K562 (cell line): ENCODE measurements around the gene ASB7. TPM values are rescaled to one million over a fixed set of nuclear protein-coding genes. Genes with fewer than 3 reads are reported as not detected.

Experiments used
- ATAC-seq: fragments of 200-7000 bp; cut with Tn5 transposase; 3 replicates; pipeline ENCODE4 v1.9.1; 2020; ENCODE audit warnings: moderate library complexity
- BruUV-seq: library from RNA; stranded (reverse); fragments of 400-500 nt; replicated peaks from 2 replicates; lab custom pipeline; 2021; lab: Mats Ljungman, UMichigan
- CTCF ChIA-PET: fragments of 300-600 bp; formaldehyde crosslinking; extraction: SDS; loops from one replicate; lab custom pipeline; 2021; ENCODE audit warnings: low intra/inter-chr PET ratio; lab: Yijun Ruan, JAX
- POLR2A ChIA-PET: fragments of 300-600, 350-650 bp; sonication (Branson Sonifier 250); formaldehyde crosslinking; extraction: SDS; loops from one replicate; lab custom pipeline; 2021; ENCODE audit warnings: antibody characterized with exemption, inconsistent platforms; lab: Yijun Ruan, JAX
- DNase-seq, 4 experiments: peaks; one replicate each; pipeline versions ENCODE4 v3.0.0 to v3.0.0-alpha.2; 2011 to 2018; ENCODE audit warnings: low spot score in 3 of 4, mixed read lengths in 3 of 4; ENCODE audit errors: extremely low read depth in 1 of 4
- FAIRE-seq: peaks from 2 replicates; lab custom pipeline; 2011; peaks lifted over from hg19 to GRCh38; lab: Jason Lieb, UNC
- H2AFZ ChIP-seq: 2 replicates; pipeline ENCODE4 v1.6.0; 2011; ENCODE audit warnings: low read depth, low read length, control low read depth, inconsistent platforms
- H3K27ac ChIP-seq: fragments of 200-600 bp; 3 replicates; pipeline ENCODE4 v1.8.0; 2011; ENCODE audit warnings: low read depth, mild to moderate bottlenecking, control low read depth, inconsistent platforms, low read length, moderate library complexity, mixed read lengths; ENCODE audit errors: extremely low read depth
- H3K27me3 ChIP-seq, 2 experiments: fragments of 300-600 bp in 1 of 2; 2 replicates in 1 of 2; 3 replicates in 1 of 2; pipeline versions ENCODE4 v1.6.0 to v1.8.0; 2011; ENCODE audit warnings: inconsistent platforms in 2 of 2, low read length in 2 of 2, mild to moderate bottlenecking in 1 of 2, mixed read lengths in 1 of 2, moderate library complexity in 1 of 2; ENCODE audit not compliant: control insufficient read depth in 2 of 2, insufficient read depth in 2 of 2
- H3K36me3 ChIP-seq: fragments of 300-600 bp; 3 replicates; pipeline ENCODE4 v1.8.0; 2011; ENCODE audit warnings: mild to moderate bottlenecking, low read length, inconsistent platforms; ENCODE audit not compliant: control insufficient read depth, insufficient read depth
- H3K4me1 ChIP-seq, 2 experiments: fragments of 200-600 bp in 1 of 2; replicated peaks in 1 of 2; 2 replicates in 1 of 2; 3 replicates in 1 of 2; pipeline versions ENCODE4 v1.5.1 to v1.8.0; 2011; ENCODE audit warnings: inconsistent platforms in 2 of 2, low read length in 2 of 2, mild to moderate bottlenecking in 1 of 2, mixed read lengths in 1 of 2, moderate library complexity in 1 of 2; ENCODE audit not compliant: control insufficient read depth in 2 of 2, insufficient read depth in 2 of 2
- H3K4me2 ChIP-seq: 2 replicates; pipeline ENCODE4 v1.6.1; 2011; ENCODE audit warnings: low read length, control low read depth, inconsistent platforms, mixed read lengths; ENCODE audit not compliant: insufficient read depth
- H3K4me3 ChIP-seq: fragments of 200-600 bp; sonication (generic), shearing (Covaris generic); 2 replicates; pipeline ENCODE4 v1.5.1; 2016; ENCODE audit warnings: control low read depth, inconsistent platforms
- H3K79me2 ChIP-seq: fragments of 200-600 bp; 3 replicates; pipeline ENCODE4 v1.8.0; 2011; ENCODE audit warnings: low read length, inconsistent platforms; ENCODE audit not compliant: control insufficient read depth, insufficient read depth
- H3K9ac ChIP-seq, 2 experiments: 2 replicates each; pipeline versions ENCODE4 v1.6.0 to v1.6.1; 2011; ENCODE audit warnings: low read depth in 2 of 2, low read length in 2 of 2, control low read depth in 1 of 2, inconsistent platforms in 1 of 2, mild to moderate bottlenecking in 1 of 2, mixed read lengths in 1 of 2; ENCODE audit not compliant: insufficient read depth in 1 of 2
- H3K9me1 ChIP-seq: one replicate; pipeline ENCODE4 v1.6.0; 2011; ENCODE audit warnings: inconsistent platforms, mild to moderate bottlenecking, low read length, moderate library complexity; ENCODE audit not compliant: control insufficient read depth, insufficient read depth
- H3K9me3 ChIP-seq: replicated peaks from 2 replicates; pipeline ENCODE4 v1.5.1; 2011; ENCODE audit warnings: low read depth, low read length, inconsistent platforms; ENCODE audit not compliant: control insufficient read depth, insufficient read depth
- H4K20me1 ChIP-seq: replicated peaks from 2 replicates; pipeline ENCODE4 v1.6.1; 2011; ENCODE audit warnings: low read length, inconsistent platforms, mixed read lengths; ENCODE audit not compliant: control insufficient read depth, insufficient read depth
- ADNP ChIP-seq: fragments of 200-800 bp; sonication (Bioruptor generic); IDR thresholded peaks from 2 replicates; pipeline ENCODE4 v1.6.1; 2016; ENCODE audit warnings: missing genetic modification characterization, missing compliant biosample characterization
- FOXK2 ChIP-seq, 2 experiments: fragments of 450-650 bp; IDR thresholded peaks in 1 of 2; conservative IDR thresholded peaks in 1 of 2; 2 replicates each; pipeline ENCODE4 v1.6.1; 2016; ENCODE audit warnings: low read depth in 2 of 2, mild to moderate bottlenecking in 1 of 2
- FOXM1 ChIP-seq, 2 experiments: fragments of 450-650 bp in 1 of 2; sonication (generic) in 1 of 2; formaldehyde crosslinking in 1 of 2; IDR thresholded peaks; 2 replicates each; pipeline versions ENCODE4 v1.6.1 to v1.9.0; 2017 to 2022; ENCODE audit warnings: low read depth in 2 of 2, mild to moderate bottlenecking in 2 of 2, missing genetic modification reagents in 1 of 2, moderate library complexity in 1 of 2
- POLR2G ChIP-seq: fragments of 200-400 bp; formaldehyde crosslinking; IDR thresholded peaks from 2 replicates; pipeline ENCODE4 v1.6.1; 2017; ENCODE audit warnings: low read depth, mild to moderate bottlenecking, antibody characterized with exemption, low read length, moderate library complexity
- TCF15 ChIP-seq: fragments of 250-450 bp; sonication (Bioruptor Pico); IDR thresholded peaks from 2 replicates; pipeline ENCODE4 v1.8.0; 2022; ENCODE audit warnings: moderate library complexity, mild to moderate bottlenecking, inconsistent platforms
- ZFP36 ChIP-seq: fragments of 150-350 bp; IDR thresholded peaks from 2 replicates; pipeline ENCODE4 v1.6.1; 2018; ENCODE audit warnings: low read length, low read depth; ENCODE audit not compliant: partially characterized antibody
- WGBS: fragments of 100-300 bp; shearing (Covaris generic); methylation state at CpG from one replicate; pipeline ENCODE4 v1.1.6; 2016; ENCODE audit warnings: low coverage, mixed read lengths; ENCODE audit not compliant: insufficient coverage; ENCODE audit errors: missing lambda C conversion rate; 5-methylcytosine and 5-hydroxymethylcytosine counted together
- in situ Hi-C: fragments of 300-500 bp; cut with MboI; formaldehyde crosslinking; loops from 4 replicates; pipeline ENCODE4 v1.15.0; 2018; ENCODE audit warnings: inconsistent platforms, mixed read lengths
- intact Hi-C: fragments of 100-400 bp; cut with micrococcal nuclease; formaldehyde crosslinking; loops from 2 replicates; pipeline ENCODE4 v1.14.2; 2022
- polyA plus RNA-seq, 8 experiments: library from polyadenylated mRNA; depleted of rRNA in 4 of 8; stranded (reverse) in 5 of 8; unstranded in 3 of 8; fragments of >200 nt; fragmentation: Nextera tagmentation in 2 of 8; fragmentation: Illumina TruSeq in 1 of 8; extraction: Ambion mirVana in 2 of 8; extraction: Trizol in 1 of 8; gene quantifications; 2 replicates each; pipeline versions ENCODE4 v1.2.1 to v1.2.3, GENCODE V29; 2011 to 2014; ENCODE audit warnings: inconsistent platforms in 1 of 8, missing spikeins in 1 of 8
- total RNA-seq, 7 experiments: library from RNA; depleted of rRNA in 6 of 7; stranded (reverse); fragments of >200 nt in 6 of 7; fragmentation: Illumina TruSeq in 2 of 7; extraction: Trizol in 2 of 7; gene quantifications; 2 replicates each; pipeline versions ENCODE4 v1.2.1 to v1.2.3, GENCODE V29; 2011 to 2021; ENCODE audit warnings: low replicate concordance in 1 of 7

Gene ASB7
- total and polyA plus RNA-seq, 9 of the 15 experiments (the other 6 are each of a cell fraction or from before 2014, with no cell fraction given) = 1.8 to 10.1 (median 6.8) TPM

- Histone ChIP-seq H3K36me3 (no peaks in the 10 kb centered on the region), H3K27ac (no peak overlapping the region), H3K9me3 (no peaks in the 10 kb centered on the region), H3K4me2 (no peak overlapping the region), H3K9ac (no peak overlapping the region), H3K4me3 (no peak overlapping the region), H3K27me3 (no peaks in the 10 kb centered on the region), H4K20me1 (0 out of 2 replicates have a peak, but pooled peaks cover 4% of the 10 kb centered on the region), H3K9me1 (no peaks in the 10 kb centered on the region), H3K79me2 (no peaks in the 10 kb centered on the region), H3K4me1 (no peaks in the 10 kb centered on the region), H2AFZ (no peak overlapping the region)
- FAIRE-seq (no peak), DNase-seq (no peak), ATAC-seq (no peak)
- in situ Hi-C loops (loop anchor here (25.0 kb wide), 1 partner anchor 613 kb away; the partner anchor contains the start of gene CHSY1), intact Hi-C loops (no loop called here)
- no TSS peak for BruUV-seq
- 68% methylated on average over 8 of the region's 8 CpGs for WGBS
- POLR2A ChIA-PET = no interaction called here
- CTCF ChIA-PET = no interaction called here
- no peak for TF ChIP-seq ADNP
- TF ChIP-seq ZFP36 = no peak
- no peak for TF ChIP-seq FOXK2 (conservative IDR thresholded peaks at IDR 0.05 in 1 of 2, IDR thresholded peaks at IDR 0.05 in 1 of 2; ENCODE audit: low read depth in 2 of 2)
- no peak for TF ChIP-seq POLR2G
- no peak for TF ChIP-seq TCF15
- no peak for TF ChIP-seq FOXM1 (IDR thresholded peaks at IDR 0.05; ENCODE audit: low read depth)
- no peak for TF ChIP-seq FOXM1 (CRISPR knock-in tag; IDR thresholded peaks at IDR 0.05; ENCODE audit: low read depth)
Measured at GRCh38 chr15:100648951-100649350, 46.6 kb downstream of the ASB7 start.
